Colonic mucosa (tissue), 4 donors: ENCODE results near the gene C3orf70. TPM values are rescaled to one million over a fixed set of nuclear protein-coding genes. Genes with fewer than 3 reads are reported as not detected.

Experiments
- DNase-seq: peaks from one replicate; pipeline ENCODE4 v3.0.0-alpha.2; 2020
- H3K27ac ChIP-seq: fragments of 200-600 bp; one replicate; pipeline ENCODE4 v1.8.0; 2021
- H3K27me3 ChIP-seq: fragments of 200-600 bp; one replicate; pipeline ENCODE4 v1.8.0; 2021
- H3K36me3 ChIP-seq: fragments of 200-600 bp; one replicate; pipeline ENCODE4 v1.8.0; 2021
- H3K4me1 ChIP-seq: fragments of 200-600 bp; one replicate; pipeline ENCODE4 v1.8.0; 2021; ENCODE audit warnings: mild to moderate bottlenecking
- H3K4me3 ChIP-seq: fragments of 200-600 bp; one replicate; pipeline ENCODE4 v1.8.0; 2021
- H3K9ac ChIP-seq, 2 donors: one replicate each; pipeline ENCODE4 v1.7.0; 2013; ENCODE audit warnings: control low read depth in 2 of 2, low read depth in 2 of 2, low read length in 2 of 2
- H3K9me3 ChIP-seq: fragments of 200-600 bp; one replicate; pipeline ENCODE4 v1.8.0; 2021
- intact Hi-C: fragments of 100-400 bp; cut with DNase I; formaldehyde crosslinking; loops from one replicate; pipeline ENCODE4 v1.14.1; 2022
- total RNA-seq, 2 donors: library from RNA; stranded (reverse); fragmentation: NEBNext Ultra II Directional in 1 of 2; extraction: Animal tissue kit (Norgen Biotek cat#: 25700) in 1 of 2; gene quantifications; one replicate each; pipeline ENCODE4 v1.2.1, GENCODE V29; 2021
- TF ChIP-seq, protein P1 (sequence below): fragments of 200-600 bp; IDR thresholded peaks from one replicate; pipeline ENCODE4 v1.8.0; 2022; ENCODE audit warnings: antibody characterized with exemption, mild to moderate bottlenecking
- donor health status: healthy.
- donor health status: DM: no; HTN: no; CAD: no.
- donor health status: DM: no; HTN: no; CAD: no.

C3orf70 gene
- total RNA-seq, 2 donors from 2014 or later, result 8.4 to 12.7 TPM

DNA sequence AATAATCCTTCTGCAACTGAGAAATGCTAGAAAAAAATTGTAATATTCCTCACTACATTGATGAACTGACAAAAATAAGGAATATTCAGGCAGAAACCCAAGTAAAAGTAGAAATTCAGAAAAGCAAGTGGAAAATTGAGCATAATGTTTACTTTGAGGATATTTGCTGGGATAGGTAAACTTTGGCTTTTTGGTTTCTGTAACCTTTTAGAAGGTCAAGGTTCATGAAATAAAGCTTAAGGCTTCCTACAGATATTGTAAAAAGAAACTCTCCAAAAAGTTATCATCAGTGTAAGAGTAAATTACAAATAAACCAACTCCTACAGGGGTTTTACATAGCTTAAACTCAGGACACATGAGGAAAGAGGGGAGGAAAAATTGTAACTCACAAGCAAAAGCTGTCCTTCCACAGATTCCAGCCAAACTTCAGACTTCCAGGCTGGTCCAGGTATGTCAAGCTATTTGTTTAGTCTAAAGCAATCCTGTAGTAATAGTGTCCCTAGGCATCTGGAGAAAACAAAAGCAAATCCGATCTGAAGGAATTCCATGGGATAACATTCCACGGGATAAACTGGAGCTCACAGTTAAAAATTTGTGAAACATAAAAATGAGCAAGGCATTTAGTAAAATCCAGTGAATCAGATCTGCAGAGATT is 21.1 kb downstream of the C3orf70 start:
- Histone ChIP-seq H3K9ac (no peak overlapping the region), H3K4me1 (no peaks in the 10 kb centered on the region), H3K27ac (no peak overlapping the region), H3K4me3 (no peak overlapping the region), H3K36me3 (no peaks in the 10 kb centered on the region), H3K27me3 (no peaks in the 10 kb centered on the region), H3K9me3 (no peaks in the 10 kb centered on the region)
- no peak for DNase-seq
- TF ChIP-seq, protein P1, sequence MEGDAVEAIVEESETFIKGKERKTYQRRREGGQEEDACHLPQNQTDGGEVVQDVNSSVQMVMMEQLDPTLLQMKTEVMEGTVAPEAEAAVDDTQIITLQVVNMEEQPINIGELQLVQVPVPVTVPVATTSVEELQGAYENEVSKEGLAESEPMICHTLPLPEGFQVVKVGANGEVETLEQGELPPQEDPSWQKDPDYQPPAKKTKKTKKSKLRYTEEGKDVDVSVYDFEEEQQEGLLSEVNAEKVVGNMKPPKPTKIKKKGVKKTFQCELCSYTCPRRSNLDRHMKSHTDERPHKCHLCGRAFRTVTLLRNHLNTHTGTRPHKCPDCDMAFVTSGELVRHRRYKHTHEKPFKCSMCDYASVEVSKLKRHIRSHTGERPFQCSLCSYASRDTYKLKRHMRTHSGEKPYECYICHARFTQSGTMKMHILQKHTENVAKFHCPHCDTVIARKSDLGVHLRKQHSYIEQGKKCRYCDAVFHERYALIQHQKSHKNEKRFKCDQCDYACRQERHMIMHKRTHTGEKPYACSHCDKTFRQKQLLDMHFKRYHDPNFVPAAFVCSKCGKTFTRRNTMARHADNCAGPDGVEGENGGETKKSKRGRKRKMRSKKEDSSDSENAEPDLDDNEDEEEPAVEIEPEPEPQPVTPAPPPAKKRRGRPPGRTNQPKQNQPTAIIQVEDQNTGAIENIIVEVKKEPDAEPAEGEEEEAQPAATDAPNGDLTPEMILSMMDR, result no peak
- intact Hi-C loops, result no loop called here

DNA sequence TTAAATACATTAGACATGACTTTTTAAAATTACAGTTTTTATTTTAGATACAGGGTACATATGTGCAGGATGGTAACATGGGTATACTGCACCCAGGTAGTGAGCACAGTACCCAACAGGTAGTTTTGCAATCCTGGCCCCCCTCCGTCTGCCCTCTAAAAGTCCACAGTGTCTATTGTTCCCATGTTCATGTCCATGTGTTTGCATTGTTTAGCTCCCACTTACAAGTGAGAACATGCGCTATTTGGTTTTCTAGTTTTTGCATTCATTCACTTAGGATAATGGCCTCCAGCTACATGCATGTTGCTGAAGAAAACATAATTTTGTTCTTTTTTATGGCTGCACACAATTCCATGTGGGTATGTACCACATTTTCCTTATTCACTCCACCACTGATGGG is 23.8 kb downstream of the C3orf70 start:
- Histone ChIP-seq H3K4me3 (no peak overlapping the region), H3K36me3 (no peaks in the 10 kb centered on the region), H3K4me1 (no peaks in the 10 kb centered on the region), H3K9me3 (no peaks in the 10 kb centered on the region), H3K27me3 (no peaks in the 10 kb centered on the region), H3K9ac (no peak overlapping the region), H3K27ac (no peak overlapping the region)
- TF ChIP-seq, protein P1, result no peak
- intact Hi-C loops, result no loop called here
- DNase-seq, result no peak

DNA sequence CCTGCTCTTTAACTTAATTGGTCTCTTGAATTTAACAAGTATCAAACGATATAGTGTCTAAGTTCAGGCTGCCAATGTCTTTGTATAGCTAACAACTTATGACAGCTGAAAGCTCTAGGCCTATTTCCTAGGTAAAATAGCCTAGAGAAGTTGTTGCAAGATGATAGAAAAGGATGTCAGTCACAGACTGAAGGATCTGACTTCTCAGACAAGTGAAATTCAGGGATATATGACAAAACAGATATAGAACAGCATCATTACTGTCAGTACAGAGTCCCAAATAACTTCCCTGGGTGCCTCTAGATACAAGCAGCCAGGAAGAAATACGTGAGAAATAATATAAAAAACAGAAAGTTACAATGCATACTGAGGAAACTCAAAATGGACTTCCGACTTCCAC is 26.7 kb downstream of the C3orf70 start:
- Histone ChIP-seq H3K27me3 (no peaks in the 10 kb centered on the region), H3K27ac (no peak overlapping the region), H3K4me1 (no peaks in the 10 kb centered on the region), H3K4me3 (no peak overlapping the region), H3K9ac (no peak overlapping the region), H3K36me3 (no peaks in the 10 kb centered on the region), H3K9me3 (no peaks in the 10 kb centered on the region)
- intact Hi-C loops, result no loop called here
- TF ChIP-seq, protein P1, result no peak
- DNase-seq, result no peak

DNA sequence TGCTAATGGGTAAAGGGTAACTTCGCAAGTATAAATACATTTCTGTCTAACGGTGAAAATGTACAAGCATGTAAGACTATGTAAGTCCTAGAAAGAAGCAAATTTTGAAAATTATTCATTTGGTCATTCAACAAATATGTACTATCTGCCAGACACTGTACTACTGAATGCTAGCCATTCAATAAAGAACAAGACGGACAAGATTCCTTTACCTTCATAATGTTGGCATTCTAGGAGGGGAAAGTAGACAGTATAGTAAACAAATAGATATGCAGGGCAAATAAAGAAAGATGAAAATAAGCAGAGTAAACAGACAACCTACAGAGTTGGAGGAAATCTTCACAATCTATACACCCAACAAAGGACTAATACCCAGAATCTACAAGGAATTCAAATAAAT is 32.7 kb downstream of the C3orf70 start:
- intact Hi-C loops, result no loop called here
- H3K4me1 ChIP-seq, result no peaks in the 10 kb centered on the region
- no peak overlapping the region for H3K27ac ChIP-seq
- no peaks in the 10 kb centered on the region for H3K36me3 ChIP-seq
- no peak for DNase-seq
- no peak overlapping the region for H3K9ac ChIP-seq
- H3K9me3 ChIP-seq, result no peaks in the 10 kb centered on the region
- no peaks in the 10 kb centered on the region for H3K27me3 ChIP-seq
- TF ChIP-seq, protein P1, result no peak
- H3K4me3 ChIP-seq, result no peak overlapping the region

DNA sequence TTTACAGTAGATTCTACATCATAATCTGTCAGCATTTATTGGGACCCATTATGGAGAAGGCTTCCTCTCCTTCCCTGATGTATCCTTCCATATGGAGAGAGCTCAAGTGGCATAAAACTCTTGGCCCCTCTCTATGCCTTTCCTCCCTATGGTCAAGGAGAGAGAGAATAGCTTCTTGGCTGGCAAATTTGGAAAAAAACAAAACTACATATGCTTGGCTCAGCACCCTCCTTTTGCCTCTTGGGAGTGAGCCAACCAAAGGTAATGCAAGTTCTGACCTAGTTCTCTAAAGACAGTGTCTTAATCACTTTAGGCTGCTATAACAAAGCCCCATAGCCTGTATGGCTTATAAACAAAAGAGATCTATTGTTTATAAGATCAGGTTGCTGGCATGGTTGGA is 37.5 kb downstream of the C3orf70 start:
- Histone ChIP-seq H3K9ac (no peak overlapping the region), H3K4me1 (no peaks in the 10 kb centered on the region), H3K36me3 (no peaks in the 10 kb centered on the region), H3K27me3 (no peaks in the 10 kb centered on the region), H3K4me3 (no peak overlapping the region), H3K27ac (no peak overlapping the region), H3K9me3 (no peaks in the 10 kb centered on the region)
- TF ChIP-seq, protein P1, result no peak
- intact Hi-C loops, result no loop called here
- no peak for DNase-seq
